ENCODE measurements around the gene NRK. TPM values are rescaled to one million over a fixed set of nuclear protein-coding genes. Genes with fewer than 3 reads are reported as not detected.
"Not testable (repeated sequence)": the region's sequence is repeated elsewhere in the genome, so short reads cannot be mapped to it uniquely, and the experiment has no call there.

Gene NRK, protein sequence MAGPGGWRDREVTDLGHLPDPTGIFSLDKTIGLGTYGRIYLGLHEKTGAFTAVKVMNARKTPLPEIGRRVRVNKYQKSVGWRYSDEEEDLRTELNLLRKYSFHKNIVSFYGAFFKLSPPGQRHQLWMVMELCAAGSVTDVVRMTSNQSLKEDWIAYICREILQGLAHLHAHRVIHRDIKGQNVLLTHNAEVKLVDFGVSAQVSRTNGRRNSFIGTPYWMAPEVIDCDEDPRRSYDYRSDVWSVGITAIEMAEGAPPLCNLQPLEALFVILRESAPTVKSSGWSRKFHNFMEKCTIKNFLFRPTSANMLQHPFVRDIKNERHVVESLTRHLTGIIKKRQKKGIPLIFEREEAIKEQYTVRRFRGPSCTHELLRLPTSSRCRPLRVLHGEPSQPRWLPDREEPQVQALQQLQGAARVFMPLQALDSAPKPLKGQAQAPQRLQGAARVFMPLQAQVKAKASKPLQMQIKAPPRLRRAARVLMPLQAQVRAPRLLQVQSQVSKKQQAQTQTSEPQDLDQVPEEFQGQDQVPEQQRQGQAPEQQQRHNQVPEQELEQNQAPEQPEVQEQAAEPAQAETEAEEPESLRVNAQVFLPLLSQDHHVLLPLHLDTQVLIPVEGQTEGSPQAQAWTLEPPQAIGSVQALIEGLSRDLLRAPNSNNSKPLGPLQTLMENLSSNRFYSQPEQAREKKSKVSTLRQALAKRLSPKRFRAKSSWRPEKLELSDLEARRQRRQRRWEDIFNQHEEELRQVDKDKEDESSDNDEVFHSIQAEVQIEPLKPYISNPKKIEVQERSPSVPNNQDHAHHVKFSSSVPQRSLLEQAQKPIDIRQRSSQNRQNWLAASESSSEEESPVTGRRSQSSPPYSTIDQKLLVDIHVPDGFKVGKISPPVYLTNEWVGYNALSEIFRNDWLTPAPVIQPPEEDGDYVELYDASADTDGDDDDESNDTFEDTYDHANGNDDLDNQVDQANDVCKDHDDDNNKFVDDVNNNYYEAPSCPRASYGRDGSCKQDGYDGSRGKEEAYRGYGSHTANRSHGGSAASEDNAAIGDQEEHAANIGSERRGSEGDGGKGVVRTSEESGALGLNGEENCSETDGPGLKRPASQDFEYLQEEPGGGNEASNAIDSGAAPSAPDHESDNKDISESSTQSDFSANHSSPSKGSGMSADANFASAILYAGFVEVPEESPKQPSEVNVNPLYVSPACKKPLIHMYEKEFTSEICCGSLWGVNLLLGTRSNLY (N-terminal part only)
- total RNA-seq, result 10 to 100 TPM in 1 of 4 donors, 1 to 10 TPM in 2, under 1 TPM in 1; 0.96 to 10.7 (median 1.5) TPM

DNA sequence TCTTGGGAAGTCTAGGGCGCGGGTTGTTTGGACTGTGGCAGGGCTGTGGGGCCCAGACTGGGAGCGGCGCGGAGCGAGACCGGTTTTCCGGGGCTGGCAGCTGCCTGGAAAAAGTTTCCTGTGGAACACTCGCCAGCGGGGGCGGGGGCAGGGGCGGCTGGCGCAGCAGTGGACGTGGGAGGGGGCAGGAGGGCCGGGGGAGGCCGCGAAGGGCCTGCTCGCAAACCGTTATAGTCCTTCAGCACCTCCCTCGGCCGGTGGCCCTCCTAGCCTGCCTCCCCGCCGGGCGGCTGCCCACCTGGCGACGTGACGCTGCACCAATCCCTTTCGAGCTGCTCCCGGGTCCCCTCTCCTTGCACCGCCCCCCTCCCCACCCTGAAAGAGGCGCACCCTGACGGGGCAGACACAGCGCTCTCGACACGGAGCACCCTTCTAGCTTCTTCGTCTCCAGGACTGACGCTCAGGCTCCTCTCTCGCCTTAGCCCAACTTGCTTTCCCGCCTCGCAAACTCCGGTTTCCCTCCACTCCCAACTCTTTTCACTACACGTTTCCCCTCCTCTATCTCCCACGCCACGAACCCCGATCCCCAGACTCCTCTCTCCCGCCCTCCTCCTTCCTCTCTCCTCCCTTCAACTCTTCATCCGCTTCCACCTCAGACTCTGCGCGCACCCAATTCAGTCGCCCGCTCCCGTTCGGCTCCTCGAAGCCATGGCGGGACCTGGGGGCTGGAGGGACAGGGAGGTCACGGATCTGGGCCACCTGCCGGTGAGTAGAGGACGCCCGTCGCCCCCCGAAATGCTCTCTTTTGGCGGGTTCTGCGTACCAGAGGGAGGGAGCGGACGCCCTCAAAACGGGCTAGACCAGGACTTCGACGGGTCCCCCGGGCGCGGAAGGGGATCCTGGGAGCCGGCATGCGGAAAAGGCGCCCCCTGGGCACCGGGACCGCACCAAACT is at the start of gene NRK:
TSS of gene NRK (plus strand) at position 402 of the 954 bp plus-strand sequence. CDS start at position 709, 307 bp downstream.
- TF ChIP-seq, protein P1, sequence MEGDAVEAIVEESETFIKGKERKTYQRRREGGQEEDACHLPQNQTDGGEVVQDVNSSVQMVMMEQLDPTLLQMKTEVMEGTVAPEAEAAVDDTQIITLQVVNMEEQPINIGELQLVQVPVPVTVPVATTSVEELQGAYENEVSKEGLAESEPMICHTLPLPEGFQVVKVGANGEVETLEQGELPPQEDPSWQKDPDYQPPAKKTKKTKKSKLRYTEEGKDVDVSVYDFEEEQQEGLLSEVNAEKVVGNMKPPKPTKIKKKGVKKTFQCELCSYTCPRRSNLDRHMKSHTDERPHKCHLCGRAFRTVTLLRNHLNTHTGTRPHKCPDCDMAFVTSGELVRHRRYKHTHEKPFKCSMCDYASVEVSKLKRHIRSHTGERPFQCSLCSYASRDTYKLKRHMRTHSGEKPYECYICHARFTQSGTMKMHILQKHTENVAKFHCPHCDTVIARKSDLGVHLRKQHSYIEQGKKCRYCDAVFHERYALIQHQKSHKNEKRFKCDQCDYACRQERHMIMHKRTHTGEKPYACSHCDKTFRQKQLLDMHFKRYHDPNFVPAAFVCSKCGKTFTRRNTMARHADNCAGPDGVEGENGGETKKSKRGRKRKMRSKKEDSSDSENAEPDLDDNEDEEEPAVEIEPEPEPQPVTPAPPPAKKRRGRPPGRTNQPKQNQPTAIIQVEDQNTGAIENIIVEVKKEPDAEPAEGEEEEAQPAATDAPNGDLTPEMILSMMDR (IDR thresholded peaks at IDR 0.05), result no peak
- DNase-seq (ENCODE audit: low spot score), result no peak
- ATAC-seq (ENCODE audit: low FRiP score), result peak; percentile 64

DNA sequence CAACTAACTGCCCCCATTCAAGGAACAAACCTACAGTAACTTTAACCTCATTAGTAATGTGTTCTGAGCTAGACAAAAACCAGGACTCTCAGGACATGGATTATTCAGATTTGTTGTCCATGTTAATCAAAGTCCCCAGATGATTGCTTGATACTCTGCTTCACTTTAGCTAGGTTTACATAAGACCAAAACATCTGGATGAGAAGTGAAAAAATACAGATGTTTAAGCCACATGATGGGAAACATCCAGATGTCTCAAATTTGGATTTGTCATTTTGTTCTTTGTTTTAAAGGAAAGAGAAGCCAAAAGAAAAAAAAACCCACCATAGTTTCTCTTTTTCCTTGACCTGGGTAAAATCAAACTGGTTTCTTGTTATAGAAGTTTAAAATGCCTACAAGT is 48.5 kb upstream of the NRK start:
- no peak for ATAC-seq (ENCODE audit: low FRiP score)
- no peak for DNase-seq (ENCODE audit: low spot score)
- TF ChIP-seq, protein P1 (IDR thresholded peaks at IDR 0.05), result no peak

DNA sequence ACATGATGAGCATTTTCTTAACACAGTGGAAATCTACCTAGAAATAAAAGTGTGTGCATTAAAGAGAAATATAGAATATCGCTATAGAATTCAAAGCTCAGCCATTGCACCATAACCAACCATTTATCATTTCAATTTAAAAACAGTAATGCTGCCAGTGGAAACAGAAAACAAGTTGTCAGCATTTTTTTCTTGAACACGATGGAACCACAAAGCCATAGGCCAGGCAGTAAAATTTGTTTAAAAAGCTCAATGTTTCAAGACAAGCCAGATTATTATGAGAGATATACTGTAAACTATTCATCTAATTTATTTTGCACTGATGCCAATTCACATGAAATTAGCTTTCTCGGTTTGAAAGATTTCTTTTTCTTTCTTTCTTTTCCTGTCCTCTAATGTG is 46.7 kb upstream of the NRK start:
- ATAC-seq (ENCODE audit: low FRiP score), result no peak
- DNase-seq (ENCODE audit: low spot score), result no peak
- TF ChIP-seq, protein P1 (IDR thresholded peaks at IDR 0.05), result no peak

DNA sequence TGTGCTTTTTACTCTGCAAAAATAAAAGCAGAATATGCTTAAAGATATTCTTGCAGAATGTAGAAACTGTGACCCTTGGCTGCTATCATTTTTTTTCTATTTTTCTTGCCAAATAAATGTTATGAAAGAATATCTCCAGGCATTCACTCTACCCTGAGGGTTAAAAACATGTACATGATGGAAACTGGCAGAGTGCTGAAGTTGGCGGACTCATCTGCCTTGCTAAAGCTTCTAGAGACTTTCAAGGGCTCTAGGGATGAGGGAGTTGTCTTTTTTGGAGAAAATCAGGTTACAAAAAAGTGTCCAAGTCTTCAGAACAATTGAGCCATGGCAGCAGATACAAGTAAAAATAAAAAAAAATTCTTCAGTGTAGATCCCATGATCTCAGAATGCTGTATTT is 40.5 kb upstream of the NRK start:
- TF ChIP-seq, protein P1 (IDR thresholded peaks at IDR 0.05), result no peak
- DNase-seq (ENCODE audit: low spot score), result no peak
- ATAC-seq (ENCODE audit: low FRiP score), result no peak

DNA sequence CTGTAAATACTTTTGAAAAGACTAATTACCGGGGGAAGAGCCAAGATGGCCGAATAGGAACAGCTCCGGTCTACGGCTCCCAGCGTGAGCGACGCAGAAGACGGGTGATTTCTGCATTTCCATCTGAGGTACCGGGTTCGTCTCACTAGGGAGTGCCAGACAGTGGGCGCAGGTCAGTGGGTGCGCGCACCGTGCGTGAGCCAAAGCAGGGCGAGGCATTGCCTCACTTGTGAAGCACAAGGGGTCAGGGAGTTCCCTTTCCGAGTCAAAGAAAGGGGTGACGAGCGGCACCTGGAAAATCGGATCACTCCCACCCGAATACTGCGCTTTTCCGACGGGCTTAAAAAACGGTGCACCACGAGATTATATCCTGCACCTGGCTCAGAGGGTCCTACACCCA is 25.5 kb upstream of the NRK start:
- DNase-seq (ENCODE audit: low spot score); ATAC-seq (ENCODE audit: low FRiP score): not testable (repeated sequence)

DNA sequence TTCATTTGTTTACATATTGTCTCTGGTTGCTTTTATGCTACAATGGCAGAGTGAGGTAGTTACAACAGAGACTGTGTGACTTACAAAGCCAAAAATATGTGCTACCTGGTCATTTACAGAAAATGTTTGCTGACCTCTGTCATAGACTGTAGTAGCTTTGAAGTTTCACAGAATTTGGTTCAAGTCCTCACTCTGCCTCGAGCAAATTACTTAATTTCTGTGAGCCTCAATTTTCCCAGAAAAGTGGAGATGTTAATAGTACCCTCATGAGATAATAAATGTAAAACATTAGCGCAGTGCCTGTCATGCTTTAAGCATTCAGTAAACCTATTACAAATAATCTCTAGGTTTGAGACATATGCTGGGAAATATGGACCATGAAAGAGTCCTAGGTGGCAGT is 18.4 kb upstream of the NRK start:
- TF ChIP-seq, protein P1 (IDR thresholded peaks at IDR 0.05), result no peak
- no peak for ATAC-seq (ENCODE audit: low FRiP score)

DNA sequence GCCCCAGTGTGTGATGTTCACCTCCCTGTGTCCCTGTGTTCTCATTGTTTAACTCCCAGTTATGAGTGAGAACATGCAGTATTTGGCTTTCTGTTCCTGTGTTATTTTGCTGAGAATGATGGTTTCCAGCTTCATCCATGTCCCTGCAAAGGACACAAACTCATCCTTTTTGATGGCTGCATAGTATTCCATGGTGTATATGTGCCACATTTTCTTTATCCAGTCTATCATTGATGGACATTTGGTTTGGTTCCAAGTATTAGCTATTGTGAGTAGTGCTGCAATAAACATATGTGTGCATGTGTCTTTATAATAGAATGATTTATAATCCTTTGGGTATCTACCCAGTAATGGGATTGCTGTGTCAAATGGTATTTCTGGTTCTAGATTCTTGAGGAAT is 16.7 kb upstream of the NRK start:
- DNase-seq (ENCODE audit: low spot score); ATAC-seq (ENCODE audit: low FRiP score): not testable (repeated sequence)

More for the DNA sequence above, 18.4 kb upstream of the NRK start:
- no peak for DNase-seq (ENCODE audit: low spot score)
